ENCODE results near the gene DCLRE1C. TPM values are rescaled to one million over a fixed set of nuclear protein-coding genes. Genes with fewer than 3 reads are reported as not detected.

Gene DCLRE1C
- polyA plus RNA-seq, 1 of the 3 experiments (the other 2 are of a cell fraction): 2.5 TPM

DNA sequence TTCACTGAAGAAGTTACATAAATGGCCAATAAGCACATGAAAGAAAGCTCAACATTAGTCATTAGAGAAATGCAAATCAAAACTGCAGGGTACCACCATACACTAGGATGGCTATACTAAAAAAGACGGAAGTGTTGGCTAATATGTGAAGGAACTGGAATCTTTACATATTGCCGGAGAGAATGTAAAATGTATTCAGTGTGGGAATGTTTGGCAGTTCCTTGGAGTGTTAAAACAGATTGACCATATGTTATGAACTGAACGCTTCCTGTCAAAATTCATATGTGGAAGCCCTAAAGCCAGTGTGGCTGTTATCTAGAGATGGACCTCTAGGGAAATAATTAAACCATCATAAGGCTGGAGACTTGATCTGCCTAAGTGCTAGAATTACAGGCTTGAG is 42.1 kb downstream of the DCLRE1C start:
- no peaks in the 10 kb centered on the region; the same call in 1 of the 2 replicates for H3K9me2 ChIP-seq
- peaks cover 5% of the 10 kb centered on the region; the same call in 1 of the 2 replicates for H3K9me3 ChIP-seq
- TF ChIP-seq YY1 (IDR thresholded peaks at IDR 0.05; ENCODE audit: low read depth) (no peak), JUND (IDR thresholded peaks at IDR 0.05) (no peak), CHD2 (IDR thresholded peaks at IDR 0.05; ENCODE audit: low read length, partially characterized antibody) (no peak), MXI1 (IDR thresholded peaks at IDR 0.05; ENCODE audit: low read depth, low read length) (no peak), TEAD4 (IDR thresholded peaks at IDR 0.05; ENCODE audit: borderline replicate concordance, insufficient read depth) (no peak), TAF1 (IDR thresholded peaks at IDR 0.05; ENCODE audit: borderline replicate concordance, low read depth, low read length) (no peak)
- TF ChIP-seq, protein P1, sequence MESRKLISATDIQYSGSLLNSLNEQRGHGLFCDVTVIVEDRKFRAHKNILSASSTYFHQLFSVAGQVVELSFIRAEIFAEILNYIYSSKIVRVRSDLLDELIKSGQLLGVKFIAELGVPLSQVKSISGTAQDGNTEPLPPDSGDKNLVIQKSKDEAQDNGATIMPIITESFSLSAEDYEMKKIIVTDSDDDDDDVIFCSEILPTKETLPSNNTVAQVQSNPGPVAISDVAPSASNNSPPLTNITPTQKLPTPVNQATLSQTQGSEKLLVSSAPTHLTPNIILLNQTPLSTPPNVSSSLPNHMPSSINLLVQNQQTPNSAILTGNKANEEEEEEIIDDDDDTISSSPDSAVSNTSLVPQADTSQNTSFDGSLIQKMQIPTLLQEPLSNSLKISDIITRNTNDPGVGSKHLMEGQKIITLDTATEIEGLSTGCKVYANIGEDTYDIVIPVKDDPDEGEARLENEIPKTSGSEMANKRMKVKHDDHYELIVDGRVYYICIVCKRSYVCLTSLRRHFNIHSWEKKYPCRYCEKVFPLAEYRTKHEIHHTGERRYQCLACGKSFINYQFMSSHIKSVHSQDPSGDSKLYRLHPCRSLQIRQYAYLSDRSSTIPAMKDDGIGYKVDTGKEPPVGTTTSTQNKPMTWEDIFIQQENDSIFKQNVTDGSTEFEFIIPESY (IDR thresholded peaks at IDR 0.05; ENCODE audit: borderline replicate concordance, low read depth): no peak
- TF ChIP-seq, protein P2, sequence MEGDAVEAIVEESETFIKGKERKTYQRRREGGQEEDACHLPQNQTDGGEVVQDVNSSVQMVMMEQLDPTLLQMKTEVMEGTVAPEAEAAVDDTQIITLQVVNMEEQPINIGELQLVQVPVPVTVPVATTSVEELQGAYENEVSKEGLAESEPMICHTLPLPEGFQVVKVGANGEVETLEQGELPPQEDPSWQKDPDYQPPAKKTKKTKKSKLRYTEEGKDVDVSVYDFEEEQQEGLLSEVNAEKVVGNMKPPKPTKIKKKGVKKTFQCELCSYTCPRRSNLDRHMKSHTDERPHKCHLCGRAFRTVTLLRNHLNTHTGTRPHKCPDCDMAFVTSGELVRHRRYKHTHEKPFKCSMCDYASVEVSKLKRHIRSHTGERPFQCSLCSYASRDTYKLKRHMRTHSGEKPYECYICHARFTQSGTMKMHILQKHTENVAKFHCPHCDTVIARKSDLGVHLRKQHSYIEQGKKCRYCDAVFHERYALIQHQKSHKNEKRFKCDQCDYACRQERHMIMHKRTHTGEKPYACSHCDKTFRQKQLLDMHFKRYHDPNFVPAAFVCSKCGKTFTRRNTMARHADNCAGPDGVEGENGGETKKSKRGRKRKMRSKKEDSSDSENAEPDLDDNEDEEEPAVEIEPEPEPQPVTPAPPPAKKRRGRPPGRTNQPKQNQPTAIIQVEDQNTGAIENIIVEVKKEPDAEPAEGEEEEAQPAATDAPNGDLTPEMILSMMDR (IDR thresholded peaks at IDR 0.05): no peak
- no peaks in the 10 kb centered on the region for H3K27me3 ChIP-seq (ENCODE audit: insufficient read depth)
- no peak overlapping the region for H3K9ac ChIP-seq
- H3K36me3 ChIP-seq (replicated peaks in 1 of 2; ENCODE audit: control insufficient read depth in 1 of 2, insufficient read depth in 2 of 2, low read length in 1 of 2): peaks cover 68 to 94% of the 10 kb centered on the region in 2 experiments
- peaks cover 19% of the 10 kb centered on the region; the same call in 1 of the 2 replicates for H3K79me2 ChIP-seq (ENCODE audit: insufficient read depth)
- H4K20me1 ChIP-seq (ENCODE audit: insufficient read depth): no peaks in the 10 kb centered on the region
- ChIA-PET POLR2A (no interaction called here), CTCF (interaction anchor here (1.4 to 1.6 kb wide), 2 partner anchors 9 to 17 kb away, joined by 3 read pairs; no protein-coding TSS in a partner anchor)
- WGBS (ENCODE audit: low lambda C conversion rate): 93% methylated on average over 3 of the region's 3 CpGs
- H3K4me2 ChIP-seq: no peak overlapping the region
- DNase-seq: no peak
- peaks cover 14% of the 10 kb centered on the region for H3F3A ChIP-seq (replicated peaks; ENCODE audit: insufficient read depth)
- H3K4me1 ChIP-seq (ENCODE audit: control insufficient read depth in 1 of 2, insufficient read depth in 2 of 2, low read depth in 1 of 2, low read length in 1 of 2): no peaks in the 10 kb centered on the region
- H2AFZ ChIP-seq (ENCODE audit: low read depth): no peak overlapping the region
- H3K4me3 ChIP-seq (ENCODE audit: low read depth in 2 of 2, low read length in 1 of 2): no peak overlapping the region
- no peak overlapping the region for H3K27ac ChIP-seq (ENCODE audit: low read depth in 2 of 2, low read length in 1 of 2)

DNA sequence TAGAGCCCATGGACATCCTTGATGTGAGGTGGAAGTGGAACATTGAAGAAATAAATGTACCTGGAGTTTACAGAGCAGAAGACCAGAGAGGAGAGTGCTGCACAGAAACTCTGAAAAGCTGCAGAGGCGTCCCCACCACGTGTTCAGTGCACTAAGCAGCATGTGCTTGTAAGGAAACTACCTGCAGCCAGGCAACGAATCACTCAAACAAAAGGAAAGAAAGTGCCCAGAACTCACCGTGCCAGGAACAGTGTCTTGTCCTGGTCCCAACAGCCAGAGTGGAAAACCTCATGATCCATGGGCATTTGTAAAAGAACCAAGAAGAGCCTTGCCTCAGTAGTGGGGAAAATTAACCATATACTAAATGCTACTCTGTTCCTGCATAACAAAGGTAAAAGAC is 42.9 kb downstream of the DCLRE1C start:
- ChIA-PET POLR2A (no interaction called here), CTCF (interaction anchor here (0.6 kb wide), 1 partner anchor 577 kb away, joined by 3 read pairs; no protein-coding TSS in a partner anchor)
- peaks cover 14% of the 10 kb centered on the region for H3F3A ChIP-seq (replicated peaks; ENCODE audit: insufficient read depth)
- peaks cover 19% of the 10 kb centered on the region; the same call in 1 of the 2 replicates for H3K79me2 ChIP-seq (ENCODE audit: insufficient read depth)
- H3K27ac ChIP-seq (ENCODE audit: low read depth in 2 of 2, low read length in 1 of 2): no peak overlapping the region
- H3K9me3 ChIP-seq: no peaks in the 10 kb centered on the region
- no peak for TF ChIP-seq REST (IDR thresholded peaks at IDR 0.05; ENCODE audit: low read depth, low read length)
- no peak for TF ChIP-seq MXI1 (IDR thresholded peaks at IDR 0.05; ENCODE audit: low read depth, low read length)
- TF ChIP-seq TEAD4 (IDR thresholded peaks at IDR 0.05; ENCODE audit: borderline replicate concordance, insufficient read depth): no peak
- no peak for TF ChIP-seq GATA2 (CRISPR knock-in tag; IDR thresholded peaks at IDR 0.05)
- no peak for TF ChIP-seq JUND (IDR thresholded peaks at IDR 0.05)
- TF ChIP-seq RAD21 (IDR thresholded peaks at IDR 0.05; ENCODE audit: low read length): no peak
- TF ChIP-seq RCOR1 (IDR thresholded peaks at IDR 0.05; ENCODE audit: low read length): no peak
- no peak for TF ChIP-seq FOSL2 (IDR thresholded peaks at IDR 0.05; ENCODE audit: borderline replicate concordance, low read depth)
- TF ChIP-seq YY1 (IDR thresholded peaks at IDR 0.05; ENCODE audit: low read depth): no peak
- TF ChIP-seq SMC3 (IDR thresholded peaks at IDR 0.05; ENCODE audit: low read depth, low read length): no peak
- no peak for TF ChIP-seq RXRA (IDR thresholded peaks at IDR 0.05; ENCODE audit: borderline replicate concordance, low read depth)
- no peak for DNase-seq
- H3K4me1 ChIP-seq (ENCODE audit: control insufficient read depth in 1 of 2, insufficient read depth in 2 of 2, low read depth in 1 of 2, low read length in 1 of 2): no peaks in the 10 kb centered on the region
- H3K36me3 ChIP-seq (replicated peaks in 1 of 2; ENCODE audit: control insufficient read depth in 1 of 2, insufficient read depth in 2 of 2, low read length in 1 of 2): peaks cover 69 to 94% of the 10 kb centered on the region in 2 experiments
- no peak overlapping the region for H3K4me2 ChIP-seq
- no peaks in the 10 kb centered on the region; the same call in 1 of the 2 replicates for H3K9me2 ChIP-seq
- no peaks in the 10 kb centered on the region for H4K20me1 ChIP-seq (ENCODE audit: insufficient read depth)
- no peak overlapping the region for H3K4me3 ChIP-seq (ENCODE audit: low read depth in 2 of 2, low read length in 1 of 2)
- H3K9ac ChIP-seq: no peak overlapping the region
- no peak overlapping the region for H2AFZ ChIP-seq (ENCODE audit: low read depth)
- WGBS (ENCODE audit: low lambda C conversion rate): 95% methylated on average over 4 of the region's 4 CpGs
- no peaks in the 10 kb centered on the region for H3K27me3 ChIP-seq (ENCODE audit: insufficient read depth)

All from SK-N-SH (cell line).